ENCODE data around the gene EIF2B2.
"Not testable (repeated sequence)": the region's sequence is repeated elsewhere in the genome, so short reads cannot be mapped to it uniquely, and the experiment has no call there.

EIF2B2 gene

GRCh38 chr14:74988993-74989392 is 13.7 kb upstream of the EIF2B2 start:
- DNase-seq (ENCODE audit: low read depth, low spot score): no peak

- DNase-seq (ENCODE audit: low read depth, low spot score): not testable (repeated sequence)
Measured at GRCh38 chr14:74994182-74994581, 8.5 kb upstream of the EIF2B2 start.

DNA sequence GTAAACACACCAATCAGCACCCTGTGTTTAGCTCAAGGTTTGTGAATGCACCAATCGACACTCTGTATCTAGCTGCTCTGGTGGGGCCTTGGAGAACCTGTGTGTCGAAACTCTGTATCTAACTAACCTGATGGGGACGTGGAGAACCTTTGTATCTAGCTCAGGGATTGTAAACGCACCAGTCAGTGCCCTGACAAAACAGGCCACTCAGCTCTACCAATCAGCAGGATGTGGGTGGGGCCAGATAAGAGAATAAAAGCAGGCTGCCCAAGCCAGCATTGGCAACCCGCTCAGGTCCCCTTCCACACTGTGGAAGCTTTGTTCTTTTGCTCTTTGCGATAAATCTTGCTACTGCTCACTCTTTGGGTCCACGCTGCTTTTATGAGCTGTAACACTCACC is 6.9 kb upstream of the EIF2B2 start:
- DNase-seq (ENCODE audit: low read depth, low spot score): not testable (repeated sequence)

DNA sequence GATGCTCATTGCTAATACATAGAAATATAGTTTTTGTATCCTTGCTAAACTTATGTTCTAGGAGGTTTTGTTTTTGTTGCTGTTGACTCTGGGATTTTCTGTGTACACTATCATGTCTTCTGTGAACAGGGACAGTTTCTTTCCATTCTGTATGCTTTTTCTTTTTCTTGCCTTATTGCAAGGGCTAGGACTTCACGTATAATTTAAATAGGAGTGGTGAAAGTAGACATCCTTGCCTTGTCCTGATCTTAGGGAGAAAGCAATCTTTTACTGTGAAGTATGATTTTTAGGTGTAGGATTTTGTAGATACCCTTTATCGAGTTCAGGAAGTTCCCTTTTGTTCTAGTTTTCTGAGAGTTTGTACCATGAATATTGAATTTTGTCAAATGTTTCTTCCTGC is 1.5 kb upstream of the EIF2B2 start:
- no peak for DNase-seq (ENCODE audit: low read depth, low spot score)

- DNase-seq (ENCODE audit: low read depth, low spot score): no peak
Measured at GRCh38 chr14:75001899-75002298, 822 bp upstream of the EIF2B2 start.

- DNase-seq (ENCODE audit: low read depth, low spot score): no peak
Measured at GRCh38 chr14:75003250-75004027, 718 bp downstream of the EIF2B2 start.

GRCh38 chr14:75005357-75005756 is 2.6 kb downstream of the EIF2B2 start:
- no peak for DNase-seq (ENCODE audit: low read depth, low spot score)

DNA sequence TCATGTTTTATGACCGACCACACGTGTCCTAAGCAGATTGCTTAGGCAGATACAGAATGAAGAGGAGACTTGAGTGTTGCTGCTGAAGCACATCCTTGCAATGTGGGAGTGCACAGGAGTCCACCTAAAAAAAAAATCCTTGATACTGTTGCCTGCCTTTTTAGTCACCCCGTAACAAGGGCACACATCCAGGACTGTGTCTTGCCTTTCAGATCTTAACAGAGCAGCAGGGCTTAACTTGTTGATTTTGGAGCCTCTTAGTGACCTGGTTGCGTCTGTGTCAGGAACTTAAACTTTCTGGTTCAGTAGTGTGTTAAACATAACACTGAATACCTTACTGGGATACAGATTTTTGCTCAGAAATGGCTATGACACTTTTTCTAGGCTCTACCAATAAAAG is 6.5 kb downstream of the EIF2B2 start:
- no peak for DNase-seq (ENCODE audit: low read depth, low spot score)

- DNase-seq (ENCODE audit: low read depth, low spot score): no peak
Measured at GRCh38 chr14:75010472-75011093, 7.9 kb downstream of the EIF2B2 start.

- no peak for DNase-seq (ENCODE audit: low read depth, low spot score)
Measured at GRCh38 chr14:75011356-75011994, 8.8 kb downstream of the EIF2B2 start.

GRCh38 chr14:75013290-75013689 is 10.6 kb downstream of the EIF2B2 start:
- no peak for DNase-seq (ENCODE audit: low read depth, low spot score)

DNA sequence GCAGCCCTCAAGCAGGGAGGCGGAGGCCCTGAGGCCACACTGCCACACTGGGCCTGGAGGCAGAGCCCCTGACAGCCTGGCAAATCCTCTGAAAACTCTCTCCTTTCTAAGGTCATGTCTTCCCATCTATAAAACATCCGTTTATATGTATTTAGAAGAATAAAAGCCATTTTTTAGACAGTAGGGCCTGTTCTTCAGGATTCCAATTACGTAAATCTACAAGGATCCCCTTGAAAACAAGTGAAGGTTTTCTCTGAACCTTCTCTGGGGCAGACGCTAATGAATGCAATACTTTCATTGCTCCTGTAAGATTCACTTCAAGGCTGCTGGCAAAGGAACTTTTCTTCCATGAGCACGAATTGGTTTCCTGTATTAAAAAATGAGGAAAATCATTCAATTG is 12.8 kb downstream of the EIF2B2 start:
- no peak for DNase-seq (ENCODE audit: low read depth, low spot score)

DNA sequence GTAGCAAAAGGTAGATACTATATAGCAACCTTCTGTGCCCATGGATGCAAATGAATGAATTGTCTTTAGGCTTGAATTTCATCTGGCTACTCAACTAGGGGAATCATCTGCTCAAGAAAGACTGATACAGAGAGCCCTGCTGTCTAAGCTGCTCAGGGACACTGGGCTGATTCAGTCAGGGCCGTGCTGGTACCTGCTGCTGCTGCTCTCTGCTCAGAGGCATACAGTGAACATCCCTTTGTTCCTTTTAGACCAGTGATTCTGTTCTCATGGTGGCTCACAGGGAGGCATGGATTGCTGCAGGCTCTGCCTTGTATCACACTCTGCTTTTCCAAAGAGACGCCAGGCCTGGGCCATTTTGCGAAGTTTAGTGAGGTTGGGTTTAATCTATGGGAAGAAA is 14.1 kb downstream of the EIF2B2 start:
- DNase-seq (ENCODE audit: low read depth, low spot score): no peak

DNA sequence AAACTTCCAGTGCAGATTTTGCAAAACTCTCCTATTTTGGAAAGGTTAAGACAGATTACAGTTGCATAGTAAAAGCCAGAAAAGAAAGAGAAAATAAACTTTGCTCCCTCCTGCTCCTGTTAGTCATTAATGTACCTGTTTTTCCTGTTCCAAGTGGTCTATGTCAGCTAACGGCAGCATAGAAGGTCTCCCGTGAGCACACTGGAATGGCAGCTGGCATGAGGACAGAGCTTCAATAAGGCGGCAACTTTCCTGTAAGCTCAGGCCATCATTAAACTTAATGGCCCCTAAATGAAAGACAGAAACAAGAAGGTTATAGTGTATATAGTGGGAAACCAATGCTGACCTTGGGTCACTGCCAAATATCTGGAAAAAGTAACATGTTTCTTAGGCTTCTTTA is 16.0 kb downstream of the EIF2B2 start:
- no peak for DNase-seq (ENCODE audit: low read depth, low spot score)

- no peak for DNase-seq (ENCODE audit: low read depth, low spot score)
Measured at GRCh38 chr14:75022655-75023054, 19.9 kb downstream of the EIF2B2 start.

DNA sequence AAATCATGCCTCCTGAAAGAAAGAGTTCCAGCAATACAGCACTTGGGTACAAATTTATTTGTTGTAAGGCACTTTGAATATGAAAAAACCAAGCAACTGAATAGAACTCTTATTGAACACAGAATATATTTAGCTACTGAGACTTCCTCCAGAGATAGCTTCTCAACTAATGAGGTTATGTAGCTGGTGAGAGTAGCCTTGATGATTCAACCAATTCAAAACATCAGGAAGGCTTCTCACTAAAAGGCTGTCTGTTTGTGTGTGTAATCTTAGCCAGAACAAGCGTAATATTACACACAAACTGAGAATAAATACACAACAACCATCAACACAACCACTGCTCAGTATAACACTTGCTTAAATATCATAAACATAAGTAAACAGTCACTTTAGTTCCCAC is 20.4 kb downstream of the EIF2B2 start:
- no peak for DNase-seq (ENCODE audit: low read depth, low spot score)

GRCh38 chr14:75025082-75025481 is 22.4 kb downstream of the EIF2B2 start:
- no peak for DNase-seq (ENCODE audit: low read depth, low spot score)

GRCh38 chr14:75025876-75026275 is 23.2 kb downstream of the EIF2B2 start:
- no peak for DNase-seq (ENCODE audit: low read depth, low spot score)

GRCh38 chr14:75030147-75030546 is 27.4 kb downstream of the EIF2B2 start:
- no peak for DNase-seq (ENCODE audit: low read depth, low spot score)

DNA sequence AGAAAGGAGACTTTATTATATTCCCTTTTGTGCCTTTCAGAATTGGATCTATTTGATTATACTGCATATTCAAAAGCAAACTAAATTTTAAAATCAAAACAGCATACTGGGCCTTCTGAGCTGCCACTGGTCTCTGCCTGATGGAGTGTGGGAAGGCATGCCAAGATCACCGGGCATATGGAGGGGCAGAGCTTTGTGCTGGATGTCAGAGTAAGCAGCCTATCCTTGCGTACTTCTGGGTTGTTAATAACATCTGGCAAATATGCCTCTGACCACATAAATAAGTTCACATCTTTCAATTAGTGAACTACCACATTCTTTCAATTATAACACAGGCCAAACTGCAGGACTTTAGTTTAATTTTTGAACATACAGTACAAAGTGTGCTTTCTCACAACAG is 30.2 kb downstream of the EIF2B2 start:
- no peak for DNase-seq (ENCODE audit: low read depth, low spot score)

DNA sequence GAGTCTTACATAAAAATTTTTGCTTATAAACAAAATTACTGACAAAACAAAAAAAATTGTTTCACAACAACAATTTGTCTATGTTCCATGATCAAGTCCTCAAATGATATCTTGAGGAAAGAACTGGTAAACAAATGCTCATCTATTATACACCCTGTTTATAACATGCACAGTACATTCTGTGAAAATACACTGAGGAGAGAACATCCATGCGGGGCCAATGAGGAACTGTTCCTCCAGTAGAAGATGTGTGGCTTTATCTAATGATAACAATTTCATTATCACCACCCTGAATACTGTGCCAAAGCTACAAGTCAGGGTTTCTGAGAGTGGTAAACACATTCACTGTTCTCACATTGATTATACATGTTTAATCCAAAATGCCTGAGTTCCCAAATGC is 37.8 kb downstream of the EIF2B2 start:
- no peak for DNase-seq (ENCODE audit: low read depth, low spot score)

DNA sequence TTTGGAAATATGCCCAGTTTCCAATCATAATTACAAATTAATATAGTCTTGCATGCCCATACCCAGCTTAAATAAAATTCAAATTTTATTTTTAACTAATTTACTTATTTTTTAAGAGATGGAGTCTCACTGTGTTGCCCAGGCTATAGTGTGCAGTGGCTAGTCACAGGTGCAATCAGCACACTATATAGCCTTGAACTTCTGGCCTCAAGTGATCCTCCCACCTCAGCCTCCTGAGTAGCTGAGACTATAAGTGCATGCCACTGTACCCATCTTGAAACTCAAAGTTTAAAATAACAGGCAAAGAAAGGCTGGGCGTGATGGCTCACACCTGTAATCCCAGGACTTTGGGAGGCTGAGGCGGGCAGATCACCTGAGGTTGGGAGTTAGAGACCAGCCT is 38.2 kb downstream of the EIF2B2 start:
- no peak for DNase-seq (ENCODE audit: low read depth, low spot score)

GRCh38 chr14:75041613-75042012 is 38.9 kb downstream of the EIF2B2 start:
- DNase-seq (ENCODE audit: low read depth, low spot score): no peak
